Measurements from ENCODE around the gene COL23A1. TPM values are rescaled to one million over a fixed set of nuclear protein-coding genes. Genes with fewer than 3 reads are reported as not detected.

The COL23A1 gene
- total RNA-seq, 1 donor from 2014 or later = 0.19 TPM

DNA sequence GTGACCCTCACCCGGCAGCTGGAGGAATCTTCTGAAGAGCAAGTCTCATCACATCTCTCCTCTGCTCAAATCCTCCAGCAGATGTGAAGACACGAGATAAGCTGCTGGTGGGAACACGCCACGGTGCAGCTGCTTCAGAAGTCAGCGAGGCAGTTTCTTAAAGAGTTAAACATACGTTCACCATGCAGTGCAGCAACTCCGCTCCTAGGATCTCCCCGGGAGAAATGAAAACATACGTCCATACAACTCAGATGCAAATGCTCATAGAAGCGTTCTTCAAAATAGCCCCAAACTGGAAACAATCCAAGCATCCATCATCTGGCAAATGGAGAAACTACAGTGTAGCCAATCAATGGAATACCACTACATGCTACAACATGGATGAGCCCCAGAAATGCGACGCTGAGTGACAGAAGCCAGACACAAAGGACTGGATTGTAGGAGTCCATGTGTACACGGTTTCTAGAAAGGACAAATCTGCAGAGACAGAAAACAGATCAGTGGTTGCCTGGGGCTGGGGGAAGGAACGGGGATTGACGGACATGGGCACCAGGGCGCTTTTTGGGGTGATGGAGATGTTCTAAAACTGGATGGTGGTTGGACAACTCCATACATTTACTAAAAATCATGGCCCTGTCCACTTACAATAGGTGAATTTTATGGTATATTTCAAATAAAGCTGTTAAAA lies 150.6 kb downstream of the COL23A1 start:
- no peak for DNase-seq (ENCODE audit: low read depth)

DNA sequence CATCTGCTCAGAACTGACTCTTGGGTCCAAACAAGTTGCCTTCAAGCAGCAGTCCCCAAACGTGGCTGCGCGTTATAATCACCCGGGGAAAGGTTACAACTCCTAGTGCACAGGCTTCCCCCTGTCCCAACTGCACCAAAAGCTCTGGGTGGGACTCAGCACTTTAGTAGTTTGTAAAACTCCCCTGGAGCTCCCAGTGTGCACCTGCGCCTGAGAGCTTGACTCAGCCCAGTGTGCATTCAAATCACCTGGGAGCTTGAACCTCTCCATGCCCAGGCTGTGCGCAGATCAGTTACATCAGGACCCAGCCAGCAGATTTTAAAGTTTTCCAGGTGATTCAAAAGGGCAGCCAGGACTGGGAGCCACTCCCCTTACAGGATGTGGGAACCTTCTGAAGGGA lies 151.4 kb downstream of the COL23A1 start:
- DNase-seq (ENCODE audit: low read depth) = no peak

DNA sequence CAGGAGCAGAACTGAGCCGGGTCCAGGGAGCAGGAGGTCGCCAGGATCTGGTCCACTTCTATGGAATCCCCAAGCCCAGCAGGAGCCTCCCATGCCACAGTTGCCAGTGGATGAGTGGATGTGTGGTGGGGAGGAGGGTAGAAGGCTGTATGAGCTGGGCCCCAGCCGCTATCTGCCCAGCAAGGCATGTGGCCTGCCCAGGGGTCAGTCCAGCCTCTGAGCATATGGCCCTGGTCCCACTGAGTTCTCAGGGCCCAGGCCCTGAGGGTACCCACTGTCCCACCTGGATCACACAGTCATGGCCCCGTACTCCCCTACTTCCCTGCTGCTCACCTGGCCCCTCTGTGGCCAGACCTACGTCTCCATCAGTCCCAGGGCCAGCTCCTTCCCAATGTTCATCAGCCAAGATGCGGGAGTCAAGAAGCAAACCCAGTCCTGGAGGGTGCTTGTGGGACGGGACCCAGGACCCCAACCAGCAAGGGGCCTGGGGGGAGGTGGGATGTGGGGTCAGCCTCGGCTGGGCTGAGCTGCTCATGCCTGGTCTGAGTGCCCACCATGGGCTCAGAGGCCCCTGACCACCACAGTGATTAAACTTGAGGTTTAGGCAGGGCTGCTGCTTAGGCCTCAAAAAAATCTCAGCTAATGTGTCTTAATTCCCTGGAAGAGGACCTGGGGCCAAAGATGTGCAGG lies 152.7 kb downstream of the COL23A1 start:
- no peak for DNase-seq (ENCODE audit: low read depth)

DNA sequence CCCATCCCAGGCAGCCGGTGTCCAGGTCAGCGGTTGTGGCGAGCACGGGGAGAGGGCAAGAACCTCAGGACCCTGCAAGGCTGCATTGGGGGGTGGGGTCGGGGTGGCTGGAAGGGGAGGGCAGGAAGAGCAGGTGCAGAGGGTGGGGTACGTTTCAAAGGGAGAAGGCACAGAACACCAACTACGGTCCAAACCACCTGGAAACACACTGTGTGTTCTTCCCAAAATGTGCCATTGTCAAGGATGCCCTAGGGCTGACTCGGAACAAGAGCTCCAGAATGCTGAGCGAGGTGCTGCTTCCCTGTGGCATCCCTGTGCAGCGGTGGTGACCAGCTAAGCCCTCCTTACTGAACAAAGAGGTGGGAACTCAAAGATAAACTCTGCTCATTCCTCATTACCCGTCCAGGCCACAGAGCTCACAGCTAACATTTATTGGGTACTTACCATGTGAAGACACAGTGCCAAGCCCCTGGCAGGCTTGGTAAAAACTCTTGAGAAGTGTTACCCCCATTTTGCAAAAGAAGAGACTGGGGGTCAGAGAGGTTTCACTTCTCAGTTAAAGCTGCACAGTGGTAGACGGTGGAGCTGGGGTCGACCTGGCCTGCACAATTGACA lies 153.8 kb downstream of the COL23A1 start:
- no peak for DNase-seq (ENCODE audit: low read depth)

DNA sequence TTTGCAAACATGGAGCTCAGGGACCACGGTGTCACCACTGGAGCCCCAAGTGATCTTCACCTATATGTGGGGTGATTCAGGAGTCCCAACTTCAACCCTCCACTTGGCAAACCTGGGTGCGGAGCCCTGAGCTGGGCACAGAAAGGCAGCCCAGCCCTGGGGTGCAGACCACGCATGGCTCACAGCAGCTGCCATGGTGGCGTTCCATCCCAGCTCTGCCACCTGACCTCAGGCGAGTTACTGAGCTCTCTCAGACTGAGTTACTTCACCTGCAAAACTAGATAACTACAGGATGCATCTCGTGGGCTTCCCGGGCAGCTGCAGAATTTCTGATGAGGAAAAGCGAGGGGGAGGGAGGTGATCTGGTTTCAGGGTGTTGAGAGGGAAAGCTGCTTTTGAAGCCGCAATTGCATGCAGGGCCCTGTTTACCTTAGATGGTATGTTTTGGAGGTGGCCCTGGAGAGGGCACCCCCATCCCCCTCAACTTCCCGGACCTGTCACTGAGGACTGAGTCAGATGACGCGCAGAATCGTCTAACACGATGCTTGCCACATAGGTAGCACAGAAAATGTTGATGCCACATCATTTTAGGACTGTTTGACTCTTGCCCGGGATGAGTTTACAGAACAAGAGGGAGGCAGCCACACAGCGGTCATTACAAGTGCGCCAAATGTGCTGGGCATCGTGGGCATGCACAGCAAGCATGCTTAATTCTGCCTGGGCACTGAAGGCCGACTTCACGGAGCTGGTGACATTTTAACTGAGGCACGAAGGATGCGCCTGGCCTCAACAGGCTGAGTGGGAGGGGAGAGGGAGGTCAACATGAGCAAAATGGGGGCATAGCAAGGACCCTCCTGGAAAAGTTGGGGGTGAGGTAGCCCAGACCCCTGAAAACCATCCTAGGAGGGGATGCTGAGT lies 154.6 kb downstream of the COL23A1 start:
- no peak for DNase-seq (ENCODE audit: low read depth)

DNA sequence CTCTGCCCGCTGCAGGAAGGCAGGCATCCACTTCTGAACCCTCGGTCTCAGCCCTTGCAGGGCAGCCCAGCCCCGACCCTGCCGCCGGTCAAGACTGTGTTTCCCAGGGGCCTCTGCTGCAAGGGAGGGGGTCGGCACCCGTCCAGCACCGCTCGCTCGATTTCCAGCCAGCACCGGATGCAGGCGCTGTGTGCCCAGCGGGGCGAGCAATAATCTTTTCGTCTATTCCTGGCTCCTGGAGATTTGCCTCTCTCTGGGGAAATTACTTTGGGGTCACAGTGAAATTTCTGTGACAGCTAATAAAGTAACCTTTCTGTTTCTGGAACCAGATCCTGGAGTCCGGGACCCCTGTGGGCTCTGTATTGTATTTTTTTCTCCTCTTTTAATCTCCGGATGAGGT lies 155.3 kb downstream of the COL23A1 start:
- DNase-seq (ENCODE audit: low read depth) = no peak

DNA sequence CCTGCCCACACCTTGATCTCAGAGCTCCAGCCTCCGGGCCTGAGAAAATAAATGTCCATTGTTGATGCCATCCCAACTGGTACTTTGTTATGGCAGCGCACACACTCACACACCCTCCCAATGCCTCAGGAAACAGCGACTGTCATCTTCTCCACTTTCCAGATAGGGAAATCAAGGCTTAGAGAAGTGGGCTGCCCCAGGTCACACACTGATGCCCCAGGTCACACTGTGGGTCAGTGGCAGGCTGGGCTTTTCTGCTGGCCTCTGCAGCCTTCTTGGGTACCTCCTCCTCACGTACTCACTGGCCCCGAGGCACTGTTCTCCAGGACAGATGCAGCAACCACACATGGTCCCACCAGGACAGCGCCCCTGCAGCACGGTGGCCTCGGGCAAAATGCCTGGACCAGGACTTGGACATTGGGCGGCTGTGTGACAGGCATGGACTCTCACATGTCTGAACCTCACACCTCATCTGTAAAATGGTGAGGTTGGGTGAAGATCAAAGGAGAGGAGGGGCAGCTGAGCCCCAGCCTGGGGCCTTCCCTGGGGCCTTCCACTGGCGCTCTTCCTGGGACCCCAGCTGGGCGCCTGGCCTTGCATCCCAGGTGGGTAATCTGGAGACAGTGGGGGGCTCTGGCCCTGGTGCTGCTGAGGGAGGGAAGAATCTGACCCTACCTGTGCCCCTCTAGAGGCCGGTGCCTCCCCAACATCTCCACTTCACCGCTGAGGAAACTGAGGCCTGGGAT lies 156.0 kb downstream of the COL23A1 start:
- DNase-seq (ENCODE audit: low read depth) = no peak

DNA sequence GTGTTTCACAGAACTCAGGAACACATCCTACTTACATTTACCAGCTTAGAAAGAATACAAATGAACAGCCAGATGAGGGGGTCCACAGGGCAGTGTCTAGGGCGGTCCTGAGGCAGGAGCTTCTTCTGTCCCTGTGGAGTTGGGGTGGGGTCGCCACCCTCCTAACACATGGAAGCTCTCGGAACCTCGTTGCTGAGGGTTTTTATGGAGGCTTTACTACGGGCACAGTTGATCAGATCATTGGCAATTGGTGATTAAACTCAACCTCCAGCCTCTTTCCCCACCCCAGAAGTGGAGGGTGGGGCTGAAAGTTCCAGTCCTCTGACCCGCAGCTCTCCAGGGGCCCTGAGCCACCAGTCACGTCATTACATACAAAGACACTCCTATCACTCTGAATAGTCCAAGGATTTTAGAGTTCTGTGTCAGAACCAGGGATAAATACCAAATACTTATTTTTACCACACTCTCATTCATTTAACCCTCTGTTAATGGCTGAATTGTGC lies 156.9 kb downstream of the COL23A1 start:
- no peak for DNase-seq (ENCODE audit: low read depth)

DNA sequence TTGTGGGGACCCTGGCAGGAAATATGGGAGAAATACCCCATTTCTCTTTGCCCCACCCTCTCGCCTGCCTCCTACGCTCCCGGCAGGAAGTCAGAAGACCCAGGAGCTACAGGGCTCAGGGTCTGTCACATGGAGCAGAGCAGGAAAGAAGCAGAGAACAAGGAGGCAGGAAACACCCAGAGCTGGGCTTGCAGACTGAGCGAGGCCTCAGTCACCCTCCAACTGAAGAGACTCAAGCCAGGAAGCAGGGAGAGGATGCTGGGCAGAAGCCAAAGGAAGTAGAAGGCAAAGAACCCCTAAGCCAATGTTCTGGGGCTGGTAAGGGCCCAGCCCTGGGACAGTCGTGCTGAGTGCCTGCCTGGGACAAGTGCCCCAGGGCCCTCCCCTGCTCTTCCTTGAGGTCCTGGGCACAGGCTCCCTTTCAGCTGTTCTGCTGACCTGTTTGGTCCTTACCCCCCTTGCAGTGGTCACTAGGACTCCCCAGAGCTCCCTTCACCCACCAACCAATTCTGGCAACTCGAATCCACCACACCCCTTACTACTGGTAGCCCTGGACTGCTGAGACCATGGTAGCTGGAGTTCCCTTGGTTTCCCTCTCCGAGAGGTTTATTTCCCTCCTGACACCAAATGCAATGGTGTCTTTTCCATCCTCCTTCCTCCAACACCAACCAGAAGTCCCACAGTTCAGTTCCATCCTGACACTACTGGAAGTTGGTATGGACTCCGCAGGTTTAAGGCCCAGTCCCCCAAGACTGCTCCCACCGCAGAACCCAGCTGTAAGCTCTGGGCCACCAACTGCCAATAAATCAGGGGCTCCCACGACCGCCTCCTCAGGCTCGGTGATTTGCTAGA lies 157.5 kb downstream of the COL23A1 start:
- DNase-seq (ENCODE audit: low read depth) = no peak

DNA sequence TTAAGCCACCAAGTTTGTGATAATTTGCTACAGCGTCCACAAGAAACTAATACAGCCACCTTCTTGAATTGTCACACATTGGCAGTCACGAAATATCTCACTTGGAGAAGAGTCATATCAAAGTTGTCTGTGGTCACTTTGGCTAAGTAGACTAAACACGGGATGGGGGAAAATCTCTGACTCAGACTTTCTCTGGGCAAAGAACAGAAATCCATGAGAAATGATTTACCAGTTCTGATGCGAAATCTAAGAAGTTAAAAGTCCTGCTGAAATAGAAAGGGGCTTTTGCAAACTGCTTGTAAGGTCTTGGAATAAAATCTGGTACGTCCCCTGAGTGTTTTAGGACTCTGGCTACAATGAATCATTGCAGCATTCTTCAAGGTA lies 158.4 kb downstream of the COL23A1 start:
- DNase-seq (ENCODE audit: low read depth) = no peak

DNA sequence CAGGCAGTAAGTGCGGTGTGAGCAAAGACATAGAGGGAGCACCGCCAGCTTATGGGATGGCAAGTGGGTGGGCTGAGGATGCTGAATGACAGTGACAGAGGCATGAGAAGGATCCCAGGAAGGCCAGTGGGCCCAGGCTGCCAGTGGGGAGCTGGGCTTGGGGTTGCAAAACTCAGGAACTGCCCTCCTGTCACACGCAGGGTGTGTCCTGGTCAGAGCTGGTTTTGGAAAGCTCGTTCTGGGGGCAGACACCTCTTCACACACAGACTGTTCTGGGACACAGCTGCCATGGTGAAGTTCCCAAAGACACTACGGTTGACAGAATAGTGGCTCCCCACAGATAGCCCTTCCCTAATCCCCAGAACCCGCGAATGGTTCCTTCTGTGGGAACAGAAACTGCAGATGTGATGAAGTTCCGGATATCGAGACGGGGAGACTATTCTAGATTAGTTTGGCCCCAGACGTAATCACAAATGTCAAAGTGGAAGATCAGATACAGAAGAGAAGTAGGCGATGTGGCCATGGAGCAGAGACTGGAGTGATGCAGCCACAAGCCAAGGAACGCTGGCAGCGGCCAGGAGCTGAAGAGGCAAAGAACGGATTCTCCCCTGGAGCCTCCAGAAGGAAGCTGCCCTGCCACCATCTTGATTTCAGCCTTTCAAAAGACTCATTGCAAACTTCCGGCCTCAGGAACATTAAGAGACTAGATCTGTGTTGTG lies 159.0 kb downstream of the COL23A1 start:
- no peak for DNase-seq (ENCODE audit: low read depth)

DNA sequence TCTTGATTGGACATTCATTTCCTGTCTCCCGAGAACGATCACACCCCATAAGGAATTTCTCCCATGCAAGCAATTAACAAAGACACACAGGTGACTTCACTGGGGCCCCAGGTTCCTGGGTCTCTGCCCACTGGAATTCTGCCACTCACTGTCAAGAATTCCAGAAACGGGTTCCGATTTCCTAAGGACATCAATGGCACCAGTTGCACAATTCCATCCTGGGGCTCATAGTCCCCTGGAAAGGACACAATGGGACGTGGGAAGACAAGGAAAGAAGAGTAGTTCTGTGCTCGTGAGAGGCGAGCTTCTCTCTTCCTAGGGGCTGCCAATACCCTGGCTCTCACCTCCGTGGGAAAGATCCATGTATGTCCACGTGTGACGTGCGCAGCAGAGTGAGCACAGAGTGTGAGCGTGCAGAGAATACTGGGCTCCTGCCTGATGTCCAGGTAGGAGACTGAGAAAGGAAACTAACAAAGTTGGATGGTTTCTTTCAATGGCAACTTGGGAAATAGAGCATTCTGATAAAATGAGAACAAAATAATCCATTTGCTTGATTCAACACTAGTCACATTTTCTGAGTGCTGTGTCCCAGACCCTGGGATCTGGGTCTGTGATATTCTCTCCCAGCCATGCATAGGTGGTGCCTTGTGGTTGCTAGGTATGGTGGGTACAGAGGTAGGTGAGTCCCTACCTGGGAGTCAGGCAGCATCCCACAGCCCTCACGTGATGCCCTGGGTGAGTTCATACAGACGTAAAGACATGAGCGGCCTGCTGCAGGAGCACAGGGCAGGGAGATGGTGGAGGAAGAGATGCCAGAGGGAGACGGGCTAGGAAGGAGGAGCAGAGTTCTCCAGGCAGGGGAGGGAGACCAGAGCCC lies 159.8 kb downstream of the COL23A1 start:
- no peak for DNase-seq (ENCODE audit: low read depth)

DNA sequence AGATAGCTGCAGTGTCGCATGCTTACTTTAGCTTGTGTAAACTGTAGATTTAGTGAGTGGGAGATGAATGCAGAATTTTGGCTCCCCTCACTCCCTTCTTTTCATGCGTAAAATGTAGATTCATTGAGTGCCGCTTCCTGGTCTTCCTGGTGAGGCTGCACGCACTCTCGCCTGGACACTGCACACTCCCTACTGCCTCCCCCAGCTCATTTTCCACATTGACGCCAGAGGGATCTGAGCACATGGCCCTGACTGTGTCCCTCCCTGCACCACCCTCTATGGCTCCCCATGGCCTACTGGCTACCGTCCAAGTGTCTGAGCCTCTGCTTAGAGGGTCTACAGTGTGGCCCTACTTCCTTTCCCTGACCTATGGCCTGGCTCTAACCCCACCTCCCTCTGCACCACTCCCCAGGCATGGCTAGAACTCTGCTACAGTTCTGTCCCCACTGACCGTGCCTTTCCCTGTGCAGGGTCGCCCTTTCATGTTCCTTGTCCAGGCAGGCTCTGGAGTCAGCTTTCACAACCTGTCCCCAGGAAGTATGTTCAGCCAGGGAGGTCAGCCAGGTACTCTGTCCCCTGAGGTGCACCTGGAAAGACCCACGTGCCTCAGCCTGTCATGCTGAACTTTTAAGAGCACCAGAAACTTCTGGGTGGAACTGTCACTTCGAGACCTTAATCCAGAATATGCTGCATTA lies 160.6 kb downstream of the COL23A1 start:
- DNase-seq (ENCODE audit: low read depth) = no peak

DNA sequence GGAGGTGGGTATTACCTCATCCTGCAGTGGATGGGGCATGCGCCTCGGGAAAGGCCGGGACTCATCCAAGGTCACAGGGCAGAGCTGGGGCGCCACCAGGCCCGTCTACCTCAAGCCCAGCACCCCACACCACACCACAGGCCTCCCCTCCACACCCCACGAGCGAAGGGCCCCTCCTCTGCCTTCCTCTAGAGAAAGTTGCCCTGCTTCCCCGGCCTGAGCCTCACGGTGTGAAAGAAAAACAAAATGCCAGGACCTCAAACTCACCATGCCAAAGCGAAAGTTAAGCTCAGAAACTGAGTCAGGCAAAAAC lies 161.1 kb downstream of the COL23A1 start:
- DNase-seq (ENCODE audit: low read depth) = no peak

DNA sequence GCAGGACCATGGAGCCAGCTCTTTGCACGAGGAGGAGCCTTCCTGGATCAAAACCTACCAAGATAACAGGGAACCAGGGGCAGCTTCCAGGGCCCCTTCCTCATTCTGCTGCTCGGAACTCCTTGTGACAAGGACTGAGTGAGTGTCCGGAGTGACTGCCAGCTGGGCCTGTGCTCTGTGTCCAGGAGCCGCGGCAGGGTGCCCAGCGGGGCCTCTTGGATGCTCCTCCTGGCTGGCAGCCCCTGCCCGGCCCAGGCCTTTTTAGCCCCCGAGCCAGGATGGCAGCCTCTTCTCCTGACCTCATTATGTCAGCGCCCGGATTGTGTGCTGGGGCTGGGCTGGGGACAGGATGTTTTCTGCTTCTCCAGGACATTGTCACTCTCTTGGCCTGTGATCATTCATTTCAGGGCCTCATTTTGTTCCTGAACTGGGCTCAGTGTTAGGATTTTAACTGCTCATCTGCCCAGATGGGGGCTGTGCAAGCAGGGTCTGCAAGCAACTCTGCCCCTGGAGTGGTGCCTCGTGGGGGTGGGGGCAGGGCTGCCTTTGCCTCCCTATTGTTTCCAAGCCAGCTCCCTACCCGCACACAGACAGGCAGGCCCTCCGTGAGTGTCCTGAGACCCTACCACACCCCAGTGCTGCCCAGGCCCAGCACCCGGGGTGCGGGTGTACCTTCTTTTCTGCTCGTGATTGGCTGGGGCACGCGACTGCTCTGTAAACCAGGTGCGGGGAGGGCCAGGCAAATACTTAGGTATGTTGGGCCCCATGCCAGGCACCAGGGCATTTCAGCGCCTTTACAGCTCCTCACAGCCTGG lies 161.6 kb downstream of the COL23A1 start:
- no peak for DNase-seq (ENCODE audit: low read depth)

DNA sequence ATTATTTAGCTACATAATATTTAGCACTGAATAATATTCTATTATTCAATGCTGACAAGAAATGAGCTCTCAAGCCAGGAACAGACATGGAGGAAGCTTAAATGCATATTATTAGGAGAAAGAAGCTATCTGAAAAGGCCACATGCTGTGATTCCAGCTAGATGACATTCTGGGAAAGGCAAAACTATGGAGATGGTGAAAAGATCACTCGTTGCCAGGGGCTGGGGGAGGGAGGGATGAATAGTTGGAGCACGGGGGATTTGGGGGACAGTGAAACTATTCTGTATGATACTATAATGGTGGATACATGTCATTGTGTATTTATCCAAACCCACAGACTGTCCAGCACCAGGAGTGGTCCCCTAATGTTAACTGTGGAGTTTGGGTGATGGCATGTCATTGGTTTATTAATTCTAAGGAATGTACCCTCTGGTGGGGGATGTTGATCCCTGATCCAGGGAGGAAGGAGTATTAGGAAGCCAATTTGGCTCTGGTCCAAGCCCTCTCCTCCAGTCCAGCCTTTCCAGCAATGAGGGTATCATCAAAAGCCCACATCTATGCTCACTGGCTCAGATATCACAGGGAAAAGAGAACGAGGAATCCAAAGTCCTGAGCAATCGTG lies 162.5 kb downstream of the COL23A1 start:
- DNase-seq (ENCODE audit: low read depth) = no peak

Data from myocyte (in vitro differentiated cells).